SU-DHL-6 (cell line): Measurements from ENCODE around the gene BICD1.

Experiments
- H2AFZ ChIP-seq: fragments of 200-600 bp; sonication (generic); 2 replicates; pipeline ENCODE4 v1.6.1; 2014; ENCODE audit warnings: low read depth, mild to moderate bottlenecking, moderate library complexity, mixed read lengths, antibody characterized with exemption, low read length; ENCODE audit not compliant: severe bottlenecking
- H3F3A ChIP-seq: fragments of 200-600 bp; shearing (Covaris generic); 2 replicates; pipeline ENCODE4 v1.6.0; 2016; ENCODE audit warnings: antibody characterized with exemption, mild to moderate bottlenecking; ENCODE audit not compliant: insufficient read depth
- H3K27ac ChIP-seq: fragments of 200-600 bp; sonication (generic); 2 replicates; pipeline ENCODE4 v1.5.1; 2016; ENCODE audit warnings: low read depth, mild to moderate bottlenecking, low read length, moderate library complexity, mixed read lengths
- H3K27me3 ChIP-seq: fragments of 200-600 bp; sonication (generic), shearing (Covaris generic); 2 replicates; pipeline ENCODE4 v1.6.0; 2014; ENCODE audit warnings: mild to moderate bottlenecking, low read length
- H3K36me3 ChIP-seq: fragments of 200-600 bp; sonication (generic); 2 replicates; pipeline ENCODE4 v1.6.1; 2014; ENCODE audit warnings: mild to moderate bottlenecking, low read length, mixed read lengths
- H3K4me2 ChIP-seq: fragments of 300-600, 200-600 bp; shearing (Covaris generic), sonication (generic); 2 replicates; pipeline ENCODE4 v1.6.0; 2014; ENCODE audit warnings: low read length, low read depth, mild to moderate bottlenecking; ENCODE audit not compliant: poor library complexity, severe bottlenecking
- H3K4me3 ChIP-seq: fragments of 200-600 bp; sonication (generic); 2 replicates; pipeline ENCODE4 v1.5.1; 2014; ENCODE audit warnings: antibody characterized with exemption, low read length, mild to moderate bottlenecking, mixed read lengths; ENCODE audit not compliant: insufficient read depth, poor library complexity, severe bottlenecking
- H3K79me2 ChIP-seq: fragments of 200-600 bp; sonication (generic); 2 replicates; pipeline ENCODE4 v1.6.1; 2014; ENCODE audit warnings: mild to moderate bottlenecking, low read length, moderate library complexity; ENCODE audit not compliant: insufficient read depth
- H3K9ac ChIP-seq: fragments of 200-600 bp; sonication (generic); 2 replicates; pipeline ENCODE4 v1.7.0; 2014; ENCODE audit warnings: mild to moderate bottlenecking, low read length
- H3K9me2 ChIP-seq: fragments of 200-600 bp; sonication (generic); replicated peaks from 2 replicates; pipeline ENCODE4 v1.6.1; 2014; ENCODE audit warnings: low read length; ENCODE audit not compliant: insufficient read depth
- H3K9me3 ChIP-seq: fragments of 200-600 bp; sonication (generic); 2 replicates; pipeline ENCODE4 v1.6.1; 2014; ENCODE audit warnings: low read length, mixed read lengths; ENCODE audit not compliant: insufficient read depth
- H4K20me1 ChIP-seq: fragments of 200-600 bp; sonication (generic); 2 replicates; pipeline ENCODE4 v1.6.1; 2014; ENCODE audit warnings: low read depth, mild to moderate bottlenecking, antibody characterized with exemption, low read length, moderate library complexity, mixed read lengths
- EZH2phosphoT487 ChIP-seq: fragments of 200-600 bp; sonication (generic), shearing (Covaris generic); conservative IDR thresholded peaks from 2 replicates; pipeline ENCODE4 v1.6.1; 2018; ENCODE audit warnings: mild to moderate bottlenecking, antibody characterized with exemption, low read length, moderate library complexity, mixed read lengths
- TF ChIP-seq, protein P1 (sequence below): fragments of 200-600 bp; sonication (generic); IDR thresholded peaks from one replicate; pipeline ENCODE4 v1.5.1; 2017; ENCODE audit warnings: antibody characterized with exemption, mild to moderate bottlenecking, low read length, moderate library complexity; ENCODE audit not compliant: insufficient read depth, poor library complexity, severe bottlenecking

Gene BICD1

DNA sequence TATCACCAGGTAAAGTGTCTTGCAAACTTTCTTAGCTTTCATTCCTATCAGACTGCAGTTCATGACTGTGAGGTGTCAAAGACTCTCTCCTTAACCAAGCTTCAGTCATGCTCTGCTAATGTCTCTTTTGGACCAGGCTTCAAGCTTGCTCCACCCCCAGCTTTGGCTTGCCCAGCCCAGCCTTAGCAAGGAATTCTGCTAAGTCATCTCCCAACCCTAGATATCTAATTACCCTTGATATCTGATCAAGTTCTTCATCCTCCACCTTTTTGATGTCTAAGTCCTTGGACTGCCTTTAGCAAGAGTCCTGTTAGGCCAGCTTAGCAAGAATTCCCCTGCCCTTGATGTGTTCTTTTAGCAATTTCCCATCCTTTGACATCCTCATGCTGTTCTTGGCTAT lies 183.8 kb downstream of the BICD1 start:
- Histone ChIP-seq H2AFZ (no peak overlapping the region), H3K4me2 (peak overlapping the region; percentile 7), H3K9ac (peak overlapping the region; percentile 9; the same call in 1 of the 2 replicates), H3K79me2 (peaks cover 14% of the 10 kb centered on the region; the same call in 1 of the 2 replicates), H4K20me1 (no peaks in the 10 kb centered on the region), H3K4me3 (no peak overlapping the region), H3K9me2 (no peaks in the 10 kb centered on the region), H3K27ac (peak overlapping the region; percentile 51), H3K36me3 (peaks cover 3% of the 10 kb centered on the region; the same call in 1 of the 2 replicates), H3K9me3 (no peaks in the 10 kb centered on the region), H3F3A (peaks cover 23% of the 10 kb centered on the region), H3K27me3 (no peaks in the 10 kb centered on the region)
- TF ChIP-seq, protein P1, sequence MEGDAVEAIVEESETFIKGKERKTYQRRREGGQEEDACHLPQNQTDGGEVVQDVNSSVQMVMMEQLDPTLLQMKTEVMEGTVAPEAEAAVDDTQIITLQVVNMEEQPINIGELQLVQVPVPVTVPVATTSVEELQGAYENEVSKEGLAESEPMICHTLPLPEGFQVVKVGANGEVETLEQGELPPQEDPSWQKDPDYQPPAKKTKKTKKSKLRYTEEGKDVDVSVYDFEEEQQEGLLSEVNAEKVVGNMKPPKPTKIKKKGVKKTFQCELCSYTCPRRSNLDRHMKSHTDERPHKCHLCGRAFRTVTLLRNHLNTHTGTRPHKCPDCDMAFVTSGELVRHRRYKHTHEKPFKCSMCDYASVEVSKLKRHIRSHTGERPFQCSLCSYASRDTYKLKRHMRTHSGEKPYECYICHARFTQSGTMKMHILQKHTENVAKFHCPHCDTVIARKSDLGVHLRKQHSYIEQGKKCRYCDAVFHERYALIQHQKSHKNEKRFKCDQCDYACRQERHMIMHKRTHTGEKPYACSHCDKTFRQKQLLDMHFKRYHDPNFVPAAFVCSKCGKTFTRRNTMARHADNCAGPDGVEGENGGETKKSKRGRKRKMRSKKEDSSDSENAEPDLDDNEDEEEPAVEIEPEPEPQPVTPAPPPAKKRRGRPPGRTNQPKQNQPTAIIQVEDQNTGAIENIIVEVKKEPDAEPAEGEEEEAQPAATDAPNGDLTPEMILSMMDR = no peak
- TF ChIP-seq EZH2phosphoT487 = no peak

DNA sequence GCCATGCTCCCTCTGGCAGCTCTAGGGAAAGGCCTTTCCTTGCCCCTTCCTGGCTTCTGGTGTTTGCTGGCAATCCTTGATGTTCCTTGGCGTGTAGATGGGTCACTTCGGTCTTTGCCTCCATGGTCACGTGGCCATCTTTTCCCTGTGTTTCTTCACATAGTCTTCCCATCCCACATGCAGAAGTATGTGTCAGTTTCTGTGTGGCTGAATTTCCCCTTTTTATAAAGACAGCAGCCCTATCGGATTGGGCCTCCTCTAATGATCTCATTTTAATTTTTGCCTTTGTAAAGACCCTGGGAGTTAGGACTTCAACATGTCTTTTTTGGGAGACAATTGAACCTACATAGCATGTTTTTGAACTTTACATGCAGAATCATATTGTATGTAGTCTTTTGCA lies 185.5 kb downstream of the BICD1 start:
- Histone ChIP-seq H3K36me3 (peaks cover 3% of the 10 kb centered on the region; the same call in 1 of the 2 replicates), H3K9me2 (no peaks in the 10 kb centered on the region), H3K27ac (peak overlapping the region; percentile 38; the same call in 1 of the 2 replicates), H2AFZ (no peak overlapping the region), H3F3A (peaks cover 23% of the 10 kb centered on the region), H3K4me3 (no peak overlapping the region), H3K79me2 (peaks cover 12% of the 10 kb centered on the region; the same call in 1 of the 2 replicates), H3K9me3 (no peaks in the 10 kb centered on the region), H3K4me2 (peak overlapping the region; percentile 7), H4K20me1 (no peaks in the 10 kb centered on the region), H3K27me3 (no peaks in the 10 kb centered on the region), H3K9ac (peak overlapping the region; percentile 5; the same call in 1 of the 2 replicates)
- no peak for TF ChIP-seq EZH2phosphoT487
- TF ChIP-seq, protein P1 = no peak

DNA sequence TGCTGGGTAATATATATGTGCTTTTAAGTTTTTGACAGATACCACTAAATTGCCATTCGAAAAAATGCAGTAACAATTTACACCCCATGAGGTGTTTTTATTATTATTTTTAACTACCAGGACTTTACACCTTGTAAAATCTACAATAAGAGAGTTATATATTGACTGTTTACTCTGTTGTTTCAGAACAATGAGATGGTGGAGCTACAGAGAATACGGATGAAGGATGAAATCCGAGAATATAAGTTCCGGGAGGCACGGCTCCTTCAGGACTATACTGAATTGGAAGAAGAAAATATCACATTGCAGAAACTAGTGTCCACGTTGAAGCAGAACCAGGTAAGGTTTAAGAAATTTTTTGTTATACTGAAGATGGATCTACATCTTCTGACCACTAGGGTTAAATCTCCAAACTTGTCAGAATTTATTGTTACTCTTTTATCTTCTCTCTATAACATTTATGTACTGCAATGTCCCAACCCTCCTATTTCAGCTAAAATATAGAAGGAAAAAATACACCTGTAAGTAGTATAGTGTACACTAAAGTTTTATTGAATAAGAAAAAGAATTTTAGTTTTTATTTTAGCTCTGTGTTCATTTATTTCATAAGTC lies 187.3 kb downstream of the BICD1 start:
- Histone ChIP-seq H3K9me3 (no peaks in the 10 kb centered on the region), H3K27me3 (no peaks in the 10 kb centered on the region), H3F3A (peaks cover 35% of the 10 kb centered on the region), H3K79me2 (peaks cover 8% of the 10 kb centered on the region; the same call in 1 of the 2 replicates), H3K9me2 (no peaks in the 10 kb centered on the region), H3K36me3 (peaks cover 3% of the 10 kb centered on the region; the same call in 1 of the 2 replicates), H4K20me1 (no peaks in the 10 kb centered on the region), H2AFZ (no peak overlapping the region), H3K9ac (no peak overlapping the region), H3K27ac (peak overlapping the region; percentile 54), H3K4me3 (no peak overlapping the region), H3K4me2 (no peak overlapping the region)
- no peak for TF ChIP-seq EZH2phosphoT487
- TF ChIP-seq, protein P1 = no peak
